HG02973 (cell line): ENCODE data around the gene CPPED1.

Experiments
- ATAC-seq: cut with Tn5 transposase; IDR thresholded peaks from one replicate; pipeline ENCODE4 v1.9.1; 2021; ENCODE audit warnings: moderate library complexity; ENCODE audit not compliant: unreplicated experiment

The CPPED1 gene

GRCh38 chr16:12688951-12689850 is 114.5 kb downstream of the CPPED1 start:
- no peak for ATAC-seq

GRCh38 chr16:12685806-12686205 is 117.9 kb downstream of the CPPED1 start:
- no peak for ATAC-seq

GRCh38 chr16:12682432-12683165 is 121.1 kb downstream of the CPPED1 start:
- ATAC-seq, result no peak

GRCh38 chr16:12681653-12682052 is 122.0 kb downstream of the CPPED1 start:
- ATAC-seq, result no peak

- no peak for ATAC-seq
Measured at GRCh38 chr16:12680531-12680930, 123.2 kb downstream of the CPPED1 start.

GRCh38 chr16:12679660-12680272 is 123.9 kb downstream of the CPPED1 start:
- ATAC-seq, result no peak

- no peak for ATAC-seq
Measured at GRCh38 chr16:12678983-12679382, 124.7 kb downstream of the CPPED1 start.

GRCh38 chr16:12677502-12677901 is 126.2 kb downstream of the CPPED1 start:
- ATAC-seq, result no peak

GRCh38 chr16:12675852-12676251 is 127.8 kb downstream of the CPPED1 start:
- ATAC-seq, result no peak

- ATAC-seq, result no peak
Measured at GRCh38 chr16:12675046-12675445, 128.6 kb downstream of the CPPED1 start.

- no peak for ATAC-seq
Measured at GRCh38 chr16:12674524-12674923, 129.2 kb downstream of the CPPED1 start.

- no peak for ATAC-seq
Measured at GRCh38 chr16:12674071-12674470, 129.6 kb downstream of the CPPED1 start.

GRCh38 chr16:12673466-12673865 is 130.2 kb downstream of the CPPED1 start:
- no peak for ATAC-seq

- ATAC-seq, result no peak
Measured at GRCh38 chr16:12672986-12673385, 130.7 kb downstream of the CPPED1 start.

GRCh38 chr16:12669908-12670307 is 133.8 kb downstream of the CPPED1 start:
- ATAC-seq, result no peak

- no peak for ATAC-seq
Measured at GRCh38 chr16:12667909-12668308, 135.8 kb downstream of the CPPED1 start.

GRCh38 chr16:12664164-12664733 is 139.4 kb downstream of the CPPED1 start:
- ATAC-seq, result no peak

- ATAC-seq, result no peak
Measured at GRCh38 chr16:12661656-12662172, 142.0 kb downstream of the CPPED1 start.

- no peak for ATAC-seq
Measured at GRCh38 chr16:12659871-12660270, 143.8 kb downstream of the CPPED1 start.

- no peak for ATAC-seq
Measured at GRCh38 chr16:12658506-12658905, 145.2 kb downstream of the CPPED1 start.

GRCh38 chr16:12655537-12655936 is 148.2 kb downstream of the CPPED1 start:
- ATAC-seq, result no peak
